Smooth muscle cell of the pulmonary artery (primary cell): ENCODE measurements around the gene SKI. TPM values are rescaled to one million over a fixed set of nuclear protein-coding genes. Genes with fewer than 3 reads are reported as not detected.

Experiments
- total RNA-seq: library from RNA; depleted of rRNA; stranded (reverse); fragments of >200 nt; gene quantifications from 2 replicates; pipeline ENCODE4 v1.2.3, GENCODE V29; 2014

The SKI gene
- 51.5 and 59.6 TPM in 2 replicates for total RNA-seq

DNA sequence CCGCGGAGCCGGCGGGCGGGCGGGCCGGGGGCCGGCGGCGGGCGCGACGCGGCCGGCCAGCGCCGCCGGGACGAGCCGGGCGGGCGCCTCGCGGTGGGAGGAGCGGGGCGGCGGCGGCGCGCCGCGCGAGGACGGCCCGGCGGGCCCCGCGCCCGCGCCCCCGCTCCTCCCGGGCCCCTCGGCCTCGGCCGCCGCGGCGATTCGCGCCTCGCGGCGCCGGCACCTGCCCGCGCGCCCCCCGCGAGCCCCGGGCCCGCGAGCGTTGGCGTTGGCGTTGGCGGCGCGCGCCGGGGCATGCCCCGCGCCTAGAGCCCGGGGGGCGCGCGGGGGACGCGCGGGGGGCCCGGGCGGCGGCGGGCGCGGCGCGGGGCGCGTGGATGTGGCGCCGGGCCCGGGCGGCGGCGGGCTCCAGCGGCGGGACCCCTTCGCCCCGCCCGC lies at the start of gene SKI:
SKI (plus strand) TSS at position 163 of the 438 bp plus-strand sequence. CDS start 448 bp downstream, outside the sequence.

DNA sequence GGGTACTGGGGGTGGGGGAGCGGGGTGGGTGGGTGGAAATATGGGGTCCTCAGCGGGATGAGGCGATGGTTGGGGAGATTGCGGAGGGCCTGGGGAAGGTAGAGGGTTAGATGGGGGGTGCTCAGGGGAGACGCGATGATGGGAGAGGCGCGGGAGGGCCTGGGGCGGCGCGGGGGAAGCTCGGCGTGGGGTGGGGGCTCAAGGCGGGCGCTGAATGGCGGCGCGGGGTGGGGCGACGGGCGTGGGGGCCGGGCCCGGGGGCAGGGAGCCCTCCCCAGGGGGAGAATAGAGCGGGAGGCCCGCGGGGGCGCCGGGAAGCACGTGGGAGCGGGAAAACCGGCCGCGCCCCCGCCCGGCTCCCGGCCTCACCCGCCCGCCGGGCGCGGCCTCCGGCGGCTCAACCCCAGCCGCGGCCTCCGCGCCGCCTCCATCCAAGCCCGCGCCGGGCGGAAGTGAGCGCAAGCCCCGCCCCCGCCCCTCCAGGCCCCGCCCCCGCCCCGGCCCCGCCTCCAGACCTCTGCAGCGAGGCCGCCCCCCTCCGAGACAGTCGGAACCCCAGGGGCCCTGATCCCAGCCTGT lies 33.7 kb upstream of the SKI start, which contains the start of gene FAAP20:
FAAP20 (minus strand) TSS at position 454 of the 579 bp plus-strand sequence; CDS start at position 431, 23 bp downstream.

Other genes with a start within 250 kb of the SKI start
- not detected in 2 replicates for gene CFAP74, start 224.5 kb upstream of the SKI start, total RNA-seq
- gene GABRD, start 209.0 kb upstream of the SKI start, total RNA-seq = not detected in 2 replicates
- 1.3 and 2.4 TPM in 2 replicates for gene PRKCZ, start 177.9 kb upstream of the SKI start, total RNA-seq
- 29.1 and 31.1 TPM in 2 replicates for gene FAAP20, start 33.5 kb upstream of the SKI start, total RNA-seq
- gene MORN1, start 163.2 kb downstream of the SKI start, total RNA-seq = 15.4 and 20.0 TPM in 2 replicates
- 112 TPM in 2 replicates for gene RER1, start 163.5 kb downstream of the SKI start, total RNA-seq
- gene PEX10, start 184.2 kb downstream of the SKI start, total RNA-seq = 27.2 and 43.2 TPM in 2 replicates
- 0.33 and 0.53 TPM in 2 replicates for gene PLCH2, start 248.0 kb downstream of the SKI start, total RNA-seq